SK-N-SH (cell line): ENCODE measurements around the gene HASPIN. TPM values are rescaled to one million over a fixed set of nuclear protein-coding genes. Genes with fewer than 3 reads are reported as not detected.
"Not testable (repeated sequence)": the region's sequence is repeated elsewhere in the genome, so short reads cannot be mapped to it uniquely, and the experiment has no call there.

Source experiments
- CTCF ChIA-PET: fragments of 300-600, 350-600 bp; formaldehyde crosslinking; extraction: SDS; loops from one replicate; lab custom pipeline; 2021; lab: Yijun Ruan, JAX
- POLR2A ChIA-PET: fragments of 350-600 bp; sonication (Branson Sonifier 250); formaldehyde crosslinking; extraction: SDS; loops from one replicate; lab custom pipeline; 2020; ENCODE audit warnings: antibody characterized with exemption, inconsistent platforms; lab: Yijun Ruan, JAX
- DNase-seq: peaks from one replicate; pipeline ENCODE4 v3.0.0; 2012
- H2AFZ ChIP-seq: fragments of 200-600 bp; sonication (generic); 2 replicates; pipeline ENCODE4 v1.8.1; 2016; ENCODE audit warnings: antibody characterized with exemption, mild to moderate bottlenecking, low read depth
- H3F3A ChIP-seq: fragments of 200-600 bp; sonication (generic); replicated peaks from 2 replicates; pipeline ENCODE3; 2016; ENCODE audit warnings: antibody characterized with exemption, mild to moderate bottlenecking; ENCODE audit not compliant: insufficient read depth
- H3K27ac ChIP-seq, 2 experiments: fragments of 200-500 bp in 1 of 2; fragments of 200-600 bp in 1 of 2; sonication (Bioruptor generic) in 1 of 2; sonication (generic), shearing (Covaris generic) in 1 of 2; 2 replicates each; pipeline versions ENCODE4 v1.5.1 to v1.6.1; 2014 to 2016; ENCODE audit warnings: low read depth in 2 of 2, inconsistent platforms in 1 of 2, low read length in 1 of 2, mild to moderate bottlenecking in 1 of 2, mixed read lengths in 1 of 2
- H3K27me3 ChIP-seq: fragments of 200-600 bp; sonication (generic), shearing (Covaris generic); 2 replicates; pipeline ENCODE4 v1.6.1; 2016; ENCODE audit warnings: mixed run types; ENCODE audit not compliant: insufficient read depth
- H3K36me3 ChIP-seq, 2 experiments: fragments of 200-500 bp in 1 of 2; fragments of 200-600 bp in 1 of 2; sonication (Bioruptor generic) in 1 of 2; sonication (generic) in 1 of 2; replicated peaks in 1 of 2; 2 replicates each; pipeline versions ENCODE3 to v1.5.1; 2014 to 2016; ENCODE audit warnings: low read length in 1 of 2, mild to moderate bottlenecking in 1 of 2; ENCODE audit not compliant: insufficient read depth in 2 of 2, control insufficient read depth in 1 of 2
- H3K4me1 ChIP-seq, 2 experiments: fragments of 200-500 bp in 1 of 2; fragments of 200-600 bp in 1 of 2; sonication (Bioruptor generic) in 1 of 2; sonication (generic), shearing (Covaris generic) in 1 of 2; 2 replicates each; pipeline versions ENCODE4 v1.5.1 to v1.6.1; 2014 to 2016; ENCODE audit warnings: low read depth in 1 of 2, low read length in 1 of 2, mixed run types in 1 of 2; ENCODE audit not compliant: insufficient read depth in 2 of 2, control insufficient read depth in 1 of 2
- H3K4me2 ChIP-seq: fragments of 200-600 bp; sonication (generic), shearing (Covaris generic); 2 replicates; pipeline ENCODE4 v1.6.1; 2017; ENCODE audit warnings: mixed run types
- H3K4me3 ChIP-seq, 2 experiments: fragments of 200-500 bp in 1 of 2; fragments of 200-600 bp in 1 of 2; sonication (Bioruptor generic) in 1 of 2; sonication (generic), shearing (Covaris generic) in 1 of 2; 2 replicates each; pipeline versions ENCODE4 v1.5.1 to v1.8.1; 2014 to 2016; ENCODE audit warnings: low read depth in 2 of 2, inconsistent platforms in 1 of 2, low read length in 1 of 2, mild to moderate bottlenecking in 1 of 2, mixed read lengths in 1 of 2, moderate library complexity in 1 of 2
- H3K79me2 ChIP-seq: fragments of 200-600 bp; sonication (generic); 2 replicates; pipeline ENCODE4 v1.8.1; 2017; ENCODE audit warnings: mild to moderate bottlenecking; ENCODE audit not compliant: insufficient read depth
- H3K9ac ChIP-seq: fragments of 200-600 bp; sonication (generic); 2 replicates; pipeline ENCODE4 v1.6.1; 2017; ENCODE audit warnings: mixed run types
- H3K9me2 ChIP-seq: fragments of 200-600 bp; sonication (generic); 2 replicates; pipeline ENCODE4 v1.6.1; 2017; ENCODE audit warnings: mixed run types
- H3K9me3 ChIP-seq: fragments of 200-600 bp; sonication (generic); 2 replicates; pipeline ENCODE4 v1.6.1; 2017; ENCODE audit warnings: mixed run types, mild to moderate bottlenecking, moderate library complexity
- H4K20me1 ChIP-seq: fragments of 200-600 bp; sonication (generic); 2 replicates; pipeline ENCODE4 v1.6.1; 2017; ENCODE audit warnings: mild to moderate bottlenecking, mixed run types; ENCODE audit not compliant: insufficient read depth
- CHD2 ChIP-seq: fragments of 150-350 bp; IDR thresholded peaks from 2 replicates; pipeline ENCODE4 v1.6.1; 2018; ENCODE audit warnings: low read length; ENCODE audit not compliant: partially characterized antibody
- ELF1 ChIP-seq: IDR thresholded peaks from 2 replicates; pipeline ENCODE4 v1.4.0; 2012
- EP300 ChIP-seq, 2 experiments: IDR thresholded peaks; 2 replicates each; pipeline versions ENCODE4 v1.4.0 to v1.6.1; 2012; ENCODE audit warnings: borderline replicate concordance in 1 of 2, low read depth in 1 of 2, low read length in 1 of 2
- EZH2phosphoT487 ChIP-seq: fragments of 200-600 bp; sonication (generic); IDR thresholded peaks from 2 replicates; pipeline ENCODE4 v1.6.1; 2017; ENCODE audit warnings: low read depth, mixed run types, mild to moderate bottlenecking, antibody characterized with exemption, moderate library complexity, borderline replicate concordance
- GABPA ChIP-seq: IDR thresholded peaks from 2 replicates; pipeline ENCODE4 v1.4.0; 2012; ENCODE audit warnings: low read depth, mild to moderate bottlenecking
- JUND ChIP-seq: IDR thresholded peaks from 2 replicates; pipeline ENCODE4 v1.4.0; 2012
- MEF2A ChIP-seq: IDR thresholded peaks from 2 replicates; pipeline ENCODE4 v1.4.0; 2012; ENCODE audit warnings: low read depth, borderline replicate concordance
- RCOR1 ChIP-seq: fragments of 150-350 bp; IDR thresholded peaks from 2 replicates; pipeline ENCODE4 v1.6.1; 2017; ENCODE audit warnings: antibody characterized with exemption, low read length
- SIN3A ChIP-seq: IDR thresholded peaks from 2 replicates; pipeline ENCODE4 v1.6.1; 2012; ENCODE audit warnings: low read depth, mild to moderate bottlenecking, low read length, moderate library complexity, borderline replicate concordance
- SMC3 ChIP-seq: IDR thresholded peaks from 2 replicates; pipeline ENCODE4 v1.6.1; 2012; ENCODE audit warnings: low read depth, low read length, improper control_type of control experiment
- TAF1 ChIP-seq: IDR thresholded peaks from 2 replicates; pipeline ENCODE4 v1.6.1; 2012; ENCODE audit warnings: low read depth, mild to moderate bottlenecking, low read length, moderate library complexity, borderline replicate concordance
- YY1 ChIP-seq: IDR thresholded peaks from 2 replicates; pipeline ENCODE4 v1.4.0; 2012; ENCODE audit warnings: low read depth, mild to moderate bottlenecking
- ZBTB33 ChIP-seq: IDR thresholded peaks from 2 replicates; pipeline ENCODE4 v1.4.0; 2012; ENCODE audit warnings: low read depth, borderline replicate concordance
- WGBS: methylation state at CpG from one replicate; pipeline ENCODE4 v1.1.6; 2017; ENCODE audit warnings: low lambda C conversion rate; 5-methylcytosine and 5-hydroxymethylcytosine counted together
- polyA plus RNA-seq, 3 experiments: library from polyadenylated mRNA; depleted of rRNA; stranded (reverse); fragments of >200 nt; gene quantifications; 2 replicates each; pipeline ENCODE4 v1.2.3, GENCODE V29; 2012
- TF ChIP-seq, protein P1 (sequence below): fragments of 200-600 bp; sonication (generic); IDR thresholded peaks from 2 replicates; pipeline ENCODE4 v1.6.1; 2017; ENCODE audit warnings: antibody characterized with exemption, mild to moderate bottlenecking, moderate library complexity
- TF ChIP-seq, protein P2 (sequence below): IDR thresholded peaks from 2 replicates; pipeline ENCODE4; 2012
- TF ChIP-seq, protein P3 (sequence below): IDR thresholded peaks from 2 replicates; pipeline ENCODE4 v1.4.0; 2012; ENCODE audit warnings: low read depth

The HASPIN gene
- polyA plus RNA-seq, 1 of the 3 experiments (the other 2 are of a cell fraction) = 1.4 TPM

DNA sequence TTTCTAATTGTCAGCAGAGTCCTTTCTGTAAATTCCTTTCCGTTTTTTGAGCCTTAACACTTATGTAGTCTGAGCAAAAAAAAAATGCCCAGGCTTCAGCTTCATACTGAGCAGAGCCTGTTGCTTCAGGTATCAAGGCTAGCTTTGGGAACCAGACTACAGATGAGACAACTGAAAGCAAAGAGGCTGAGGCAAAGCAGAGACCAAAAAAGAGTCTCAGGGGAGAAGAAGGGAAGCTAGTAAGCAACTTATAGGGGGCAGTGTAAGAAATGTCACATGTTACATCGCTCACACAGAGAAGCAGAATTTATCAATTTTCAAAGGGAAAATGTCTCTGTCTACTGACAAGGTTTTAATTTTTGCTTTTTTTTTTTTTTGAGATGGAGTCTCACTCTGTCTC lies 3.3 kb downstream of the HASPIN start:
- H3K4me1 ChIP-seq = peaks cover 5 to 20% of the 10 kb centered on the region in 2 experiments; a peak in 3 of 4 replicates
- no peaks in the 10 kb centered on the region for H3K9me3 ChIP-seq
- no peak overlapping the region for H3K4me2 ChIP-seq
- peaks cover 0 to 3% of the 10 kb centered on the region in 2 experiments for H3K36me3 ChIP-seq
- no peak for TF ChIP-seq JUND
- TF ChIP-seq, protein P1, sequence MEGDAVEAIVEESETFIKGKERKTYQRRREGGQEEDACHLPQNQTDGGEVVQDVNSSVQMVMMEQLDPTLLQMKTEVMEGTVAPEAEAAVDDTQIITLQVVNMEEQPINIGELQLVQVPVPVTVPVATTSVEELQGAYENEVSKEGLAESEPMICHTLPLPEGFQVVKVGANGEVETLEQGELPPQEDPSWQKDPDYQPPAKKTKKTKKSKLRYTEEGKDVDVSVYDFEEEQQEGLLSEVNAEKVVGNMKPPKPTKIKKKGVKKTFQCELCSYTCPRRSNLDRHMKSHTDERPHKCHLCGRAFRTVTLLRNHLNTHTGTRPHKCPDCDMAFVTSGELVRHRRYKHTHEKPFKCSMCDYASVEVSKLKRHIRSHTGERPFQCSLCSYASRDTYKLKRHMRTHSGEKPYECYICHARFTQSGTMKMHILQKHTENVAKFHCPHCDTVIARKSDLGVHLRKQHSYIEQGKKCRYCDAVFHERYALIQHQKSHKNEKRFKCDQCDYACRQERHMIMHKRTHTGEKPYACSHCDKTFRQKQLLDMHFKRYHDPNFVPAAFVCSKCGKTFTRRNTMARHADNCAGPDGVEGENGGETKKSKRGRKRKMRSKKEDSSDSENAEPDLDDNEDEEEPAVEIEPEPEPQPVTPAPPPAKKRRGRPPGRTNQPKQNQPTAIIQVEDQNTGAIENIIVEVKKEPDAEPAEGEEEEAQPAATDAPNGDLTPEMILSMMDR = no peak
- no peak for TF ChIP-seq YY1
- TF ChIP-seq, protein P2, sequence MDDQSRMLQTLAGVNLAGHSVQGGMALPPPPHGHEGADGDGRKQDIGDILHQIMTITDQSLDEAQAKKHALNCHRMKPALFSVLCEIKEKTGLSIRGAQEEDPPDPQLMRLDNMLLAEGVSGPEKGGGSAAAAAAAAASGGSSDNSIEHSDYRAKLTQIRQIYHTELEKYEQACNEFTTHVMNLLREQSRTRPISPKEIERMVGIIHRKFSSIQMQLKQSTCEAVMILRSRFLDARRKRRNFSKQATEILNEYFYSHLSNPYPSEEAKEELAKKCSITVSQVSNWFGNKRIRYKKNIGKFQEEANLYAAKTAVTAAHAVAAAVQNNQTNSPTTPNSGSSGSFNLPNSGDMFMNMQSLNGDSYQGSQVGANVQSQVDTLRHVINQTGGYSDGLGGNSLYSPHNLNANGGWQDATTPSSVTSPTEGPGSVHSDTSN = no peak
- TF ChIP-seq, protein P3, sequence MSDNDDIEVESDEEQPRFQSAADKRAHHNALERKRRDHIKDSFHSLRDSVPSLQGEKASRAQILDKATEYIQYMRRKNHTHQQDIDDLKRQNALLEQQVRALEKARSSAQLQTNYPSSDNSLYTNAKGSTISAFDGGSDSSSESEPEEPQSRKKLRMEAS = no peak
- TF ChIP-seq GABPA = no peak
- TF ChIP-seq EZH2phosphoT487 = no peak
- no peak for TF ChIP-seq MEF2A
- ChIA-PET CTCF (interaction anchor here (1.3 to 8.2 kb wide), 2 partner anchors 8 to 44 kb away, joined by 4 to 97 read pairs; no protein-coding TSS in a partner anchor), POLR2A (no interaction called here)
- DNase-seq = no peak
- 52% methylated on average over 2 of the region's 2 CpGs for WGBS
- H4K20me1 ChIP-seq = no peaks in the 10 kb centered on the region
- H3F3A ChIP-seq = no peaks in the 10 kb centered on the region
- no peaks in the 10 kb centered on the region for H3K9me2 ChIP-seq
- no peak overlapping the region for H3K27ac ChIP-seq
- H3K4me3 ChIP-seq = no peak overlapping the region
- peaks cover 57% of the 10 kb centered on the region for H3K79me2 ChIP-seq
- no peak overlapping the region for H3K9ac ChIP-seq
- H3K27me3 ChIP-seq = no peaks in the 10 kb centered on the region
- no peak overlapping the region for H2AFZ ChIP-seq

- not testable (repeated sequence) for H3K36me3 ChIP-seq, H3K27ac ChIP-seq, H3K9ac ChIP-seq, H3K4me2 ChIP-seq, H2AFZ ChIP-seq, DNase-seq, H3K4me3 ChIP-seq, H4K20me1 ChIP-seq, H3K9me3 ChIP-seq, H3K27me3 ChIP-seq, H3F3A ChIP-seq, H3K9me2 ChIP-seq
- Histone ChIP-seq H3K4me1 (peaks cover 0 to 14% of the 10 kb centered on the region in 2 experiments; a peak in 1 of 4 replicates), H3K79me2 (peaks cover 46% of the 10 kb centered on the region)
- CTCF ChIA-PET = interaction anchor here (8.2 kb wide), 1 partner anchor 7 kb away, joined by 97 read pairs; no protein-coding TSS in a partner anchor
- 100% methylated on average over 3 of the region's 3 CpGs for WGBS
- POLR2A ChIA-PET = interaction anchor here (0.6 to 1.0 kb wide), 2 partner anchors 33 to 995 kb away, joined by 3 to 4 read pairs; no protein-coding TSS in a partner anchor
Measured at GRCh38 chr17:3728099-3728498, 4.4 kb downstream of the HASPIN start.

GRCh38 chr17:3729881-3730280 lies 6.2 kb downstream of the HASPIN start:
- H3K27me3 ChIP-seq = no peaks in the 10 kb centered on the region
- TF ChIP-seq ZBTB33 (no peak), YY1 (no peak), CHD2 (no peak), ELF1 (no peak), EP300 (IDR thresholded peaks at IDR 0.05; ENCODE audit: borderline replicate concordance in 1 of 2, low read depth in 1 of 2, low read length in 1 of 2) (no peak), RCOR1 (no peak), SIN3A (no peak), TAF1 (no peak), SMC3 (no peak), MEF2A (no peak)
- TF ChIP-seq, protein P3 = no peak

More at GRCh38 chr17:3729881-3730280, 6.2 kb downstream of the HASPIN start:
- Histone ChIP-seq H3K27ac (no peak overlapping the region), H3K9me2 (no peaks in the 10 kb centered on the region), H3F3A (no peaks in the 10 kb centered on the region), H4K20me1 (no peaks in the 10 kb centered on the region), H2AFZ (no peak overlapping the region), H3K4me1 (peaks cover 0 to 9% of the 10 kb centered on the region in 2 experiments; a peak in 1 of 4 replicates), H3K4me3 (no peak overlapping the region), H3K9ac (no peak overlapping the region), H3K4me2 (no peak overlapping the region), H3K9me3 (no peaks in the 10 kb centered on the region), H3K36me3 (peaks cover 0 to 3% of the 10 kb centered on the region in 2 experiments), H3K79me2 (peaks cover 31% of the 10 kb centered on the region)
- DNase-seq = no peak
- ChIA-PET CTCF (interaction anchor here (1.3 to 8.2 kb wide), 2 partner anchors 6 to 98 kb away, joined by 4 to 97 read pairs; no protein-coding TSS in a partner anchor), POLR2A (no interaction called here)
- 78% methylated on average over 4 of the region's 6 CpGs for WGBS
